GM12878 (cell line): ENCODE measurements around the gene MAPK1. TPM values are rescaled to one million over a fixed set of nuclear protein-coding genes. Genes with fewer than 3 reads are reported as not detected.

Experiments used
- ATAC-seq: fragments of 200-7000 bp; cut with Tn5 transposase; 3 replicates; pipeline ENCODE4 v1.9.1; 2020; ENCODE audit warnings: mild to moderate bottlenecking, moderate library complexity
- BruUV-seq: library from RNA; stranded (reverse); fragments of 400-500 nt; replicated peaks from 2 replicates; lab custom pipeline; 2021; lab: Mats Ljungman, UMichigan
- CTCF ChIA-PET: fragments of 300-600 bp; sonication (Branson Sonifier 250); formaldehyde crosslinking; extraction: SDS; loops from one replicate; lab custom pipeline; 2021; ENCODE audit warnings: inconsistent platforms; lab: Yijun Ruan, JAX
- POLR2A ChIA-PET: fragments of 350-600 bp; formaldehyde crosslinking; extraction: SDS; loops from one replicate; lab custom pipeline; 2021; ENCODE audit warnings: inconsistent platforms; lab: Charles Lee
- RAD21 ChIA-PET: fragments of 300-600 bp; sonication (Branson Sonifier 250); formaldehyde crosslinking; loops from one replicate; lab custom pipeline; 2023; ENCODE audit warnings: antibody characterized with exemption; ENCODE audit not compliant: unreplicated experiment; lab: Charles Lee
- SMC1A ChIA-PET: fragments of 300-600 bp; sonication (Branson Sonifier 250); formaldehyde crosslinking; loops from one replicate; lab custom pipeline; 2023; ENCODE audit not compliant: unreplicated experiment, uncharacterized antibody; lab: Charles Lee
- DNase-seq: peaks from one replicate; pipeline ENCODE4 v3.0.0-alpha.2; 2011; ENCODE audit warnings: low read depth, low spot score
- FAIRE-seq: peaks from 3 replicates; lab custom pipeline; 2011; peaks lifted over from hg19 to GRCh38; lab: Jason Lieb, UNC
- H2AFZ ChIP-seq: 2 replicates; pipeline ENCODE4 v1.6.0; 2011; ENCODE audit warnings: low read depth, low read length, control low read depth; ENCODE audit not compliant: control insufficient read depth
- H3K27ac ChIP-seq: 2 replicates; pipeline ENCODE4 v1.5.1; 2011; ENCODE audit warnings: control low read depth; ENCODE audit not compliant: control insufficient read depth, insufficient read depth
- H3K27me3 ChIP-seq, 2 experiments: replicated peaks in 1 of 2; 2 replicates each; pipeline versions ENCODE4 v1.6.0 to v1.6.1; 2011; ENCODE audit warnings: low read length in 1 of 2; ENCODE audit not compliant: control insufficient read depth in 2 of 2, insufficient read depth in 2 of 2
- H3K36me3 ChIP-seq, 2 experiments: 2 replicates each; pipeline ENCODE4 v1.5.1; 2011; ENCODE audit warnings: low read length in 1 of 2; ENCODE audit not compliant: control insufficient read depth in 2 of 2, insufficient read depth in 2 of 2
- H3K4me1 ChIP-seq: 2 replicates; pipeline ENCODE4 v1.6.1; 2011; ENCODE audit warnings: mild to moderate bottlenecking, low read length, moderate library complexity, mixed read lengths; ENCODE audit not compliant: control insufficient read depth, insufficient read depth
- H3K4me2 ChIP-seq: 2 replicates; pipeline ENCODE4 v1.6.0; 2011; ENCODE audit warnings: control low read depth; ENCODE audit not compliant: control insufficient read depth, insufficient read depth
- H3K4me3 ChIP-seq: fragments of 200-600 bp; sonication (generic); 2 replicates; pipeline ENCODE4 v1.5.1; 2016
- H3K79me2 ChIP-seq: 2 replicates; pipeline ENCODE4 v1.6.0; 2011; ENCODE audit warnings: low read length; ENCODE audit not compliant: control insufficient read depth, insufficient read depth
- H3K9ac ChIP-seq: 2 replicates; pipeline ENCODE4 v1.8.0; 2011; ENCODE audit warnings: low read length, control low read depth, mixed read lengths; ENCODE audit not compliant: control insufficient read depth, insufficient read depth
- H3K9me3 ChIP-seq: replicated peaks from 3 replicates; pipeline ENCODE4 v1.5.1; 2011; ENCODE audit warnings: mild to moderate bottlenecking, low read length; ENCODE audit not compliant: control insufficient read depth, insufficient read depth
- H4K20me1 ChIP-seq: 2 replicates; pipeline ENCODE4 v1.6.0; 2011; ENCODE audit not compliant: control insufficient read depth, insufficient read depth
- CTCF ChIP-seq, 3 experiments: IDR thresholded peaks in 2 of 3; conservative IDR thresholded peaks in 1 of 3; 2 replicates each; pipeline ENCODE4 v1.5.1; 2011; ENCODE audit warnings: low read depth in 3 of 3, low read length in 3 of 3, mild to moderate bottlenecking in 3 of 3, control low read depth in 2 of 3, moderate library complexity in 2 of 3, inconsistent platforms in 1 of 3, mixed read lengths in 1 of 3; ENCODE audit not compliant: control insufficient read depth in 2 of 3, insufficient read depth in 1 of 3; ENCODE audit errors: extremely low read depth in 1 of 3
- E4F1 ChIP-seq: fragments of 450-650 bp; IDR thresholded peaks from 2 replicates; pipeline ENCODE4 v1.6.1; 2018; ENCODE audit warnings: borderline replicate concordance, mild to moderate bottlenecking; ENCODE audit not compliant: partially characterized antibody
- EGR1 ChIP-seq, 2 experiments: IDR thresholded peaks; 1 replicate in 1 of 2; 2 replicates in 1 of 2; pipeline ENCODE4 v1.6.1; 2011 to 2012; ENCODE audit warnings: low read depth in 2 of 2, low read length in 2 of 2, borderline replicate concordance in 1 of 2, mild to moderate bottlenecking in 1 of 2, moderate library complexity in 1 of 2
- IKZF2 ChIP-seq, 2 experiments: fragments of 450-650 bp; IDR thresholded peaks; 2 replicates each; pipeline ENCODE4 v1.6.1; 2017; ENCODE audit warnings: mild to moderate bottlenecking in 2 of 2, moderate library complexity in 2 of 2
- NR2C1 ChIP-seq: fragments of 450-650 bp; IDR thresholded peaks from 2 replicates; pipeline ENCODE4 v1.6.1; 2017; ENCODE audit warnings: antibody characterized with exemption, mild to moderate bottlenecking, moderate library complexity
- NR2F1 ChIP-seq: fragments of 450-650 bp; conservative IDR thresholded peaks from 2 replicates; pipeline ENCODE4 v1.6.1; 2017; ENCODE audit warnings: mild to moderate bottlenecking
- PML ChIP-seq: IDR thresholded peaks from 2 replicates; pipeline ENCODE4 v1.6.1; 2012; ENCODE audit warnings: low read length, inconsistent platforms
- RB1 ChIP-seq: fragments of 450-650 bp; formaldehyde crosslinking; IDR thresholded peaks from 2 replicates; pipeline ENCODE4 v1.6.1; 2017; ENCODE audit warnings: mild to moderate bottlenecking, borderline replicate concordance
- SIX5 ChIP-seq: IDR thresholded peaks from 2 replicates; pipeline ENCODE4 v1.6.1; 2011; ENCODE audit warnings: mild to moderate bottlenecking, low read depth, low read length, moderate library complexity; ENCODE audit not compliant: severe bottlenecking
- SMC3 ChIP-seq: IDR thresholded peaks from 2 replicates; pipeline ENCODE4 v1.6.1; 2011; ENCODE audit warnings: low read length, improper control_type of control experiment, borderline replicate concordance
- ZNF207 ChIP-seq: fragments of 450-650 bp; IDR thresholded peaks from 2 replicates; pipeline ENCODE4 v1.6.1; 2014; ENCODE audit warnings: antibody characterized with exemption, mild to moderate bottlenecking, borderline replicate concordance
- ZSCAN29 ChIP-seq: fragments of 450-650 bp; IDR thresholded peaks from 2 replicates; pipeline ENCODE4 v1.6.1; 2017; ENCODE audit warnings: mild to moderate bottlenecking, moderate library complexity
- WGBS: methylation state at CpG from one replicate; pipeline ENCODE4 v1.1.6; 2016; ENCODE audit warnings: low lambda C conversion rate; ENCODE audit not compliant: insufficient replicate concordance, insufficient coverage; ENCODE audit errors: missing lambda C conversion rate; 5-methylcytosine and 5-hydroxymethylcytosine counted together
- in situ Hi-C: fragments of 300-500 bp; cut with MboI; formaldehyde crosslinking; loops from 9 replicates; pipeline ENCODE4 v1.14.3; 2018; ENCODE audit warnings: mixed read lengths
- intact Hi-C: fragments of 100-400 bp; cut with micrococcal nuclease; formaldehyde crosslinking; loops from one replicate; pipeline ENCODE4 v1.14.2; 2022; ENCODE audit not compliant: unreplicated experiment
- polyA plus RNA-seq, 11 experiments: library from polyadenylated mRNA; depleted of rRNA in 4 of 11; unstranded in 6 of 11; stranded (reverse) in 5 of 11; fragments of >200 nt; fragmentation: Nextera tagmentation in 4 of 11; fragmentation: Illumina TruSeq in 1 of 11; extraction: Ambion mirVana in 4 of 11; extraction: Trizol in 1 of 11; gene quantifications; 1 replicate in 1 of 11; 2 replicates in 10 of 11; pipeline versions ENCODE4 v1.2.1 to v1.2.3, GENCODE V29; 2011 to 2016; ENCODE audit warnings: inconsistent platforms in 2 of 11, missing spikeins in 2 of 11, low read depth in 1 of 11
- total RNA-seq, 4 experiments: library from RNA; depleted of rRNA in 3 of 4; stranded (reverse); fragments of >200 nt in 3 of 4; fragmentation: Illumina TruSeq in 1 of 4; extraction: Trizol in 1 of 4; gene quantifications; 2 replicates each; pipeline versions ENCODE4 v1.2.1 to v1.2.3, GENCODE V29; 2013 to 2021
- TF ChIP-seq, protein P1 (sequence below): IDR thresholded peaks from 2 replicates; pipeline ENCODE4 v1.6.1; 2011; ENCODE audit warnings: borderline replicate concordance, low read depth, mild to moderate bottlenecking, moderate library complexity, low read length; ENCODE audit not compliant: insufficient read depth, poor library complexity, severe bottlenecking
- TF ChIP-seq, protein P2 (sequence below): fragments of 450-650 bp; IDR thresholded peaks from 2 replicates; pipeline ENCODE4 v1.6.1; 2016; ENCODE audit warnings: mild to moderate bottlenecking

MAPK1 gene
- total and polyA plus RNA-seq, 10 of the 15 experiments (the other 5 are each of a cell fraction or from before 2014, with no cell fraction given) = 7.0 to 123 (median 58.4) TPM

- in situ Hi-C loops = no loop called here
- no peak overlapping the region for H3K27ac ChIP-seq
- H3K4me2 ChIP-seq = peak overlapping the region; percentile 44
- no peaks in the 10 kb centered on the region for H4K20me1 ChIP-seq
- SMC1A ChIA-PET = interaction anchor here (0.6 to 1.4 kb wide), 5 partner anchors 34 to 263 kb away, joined by 3 to 4 read pairs (median 3); no protein-coding TSS in a partner anchor
- CTCF ChIA-PET = interaction anchor here (0.7 to 1.3 kb wide), 4 partner anchors 37 to 189 kb away, joined by 3 read pairs; no protein-coding TSS in a partner anchor
- no peak overlapping the region for H3K4me3 ChIP-seq
- no peaks in the 10 kb centered on the region for H3K79me2 ChIP-seq
- H3K36me3 ChIP-seq = no peaks in the 10 kb centered on the region
- peak; percentile 56 for DNase-seq
- FAIRE-seq = no peak
- BruUV-seq = no TSS peak
- intact Hi-C loops = loop anchor here (2.0 kb wide), 1 partner anchor 34 kb away; no protein-coding TSS in a partner anchor
- H3K9me3 ChIP-seq = no peaks in the 10 kb centered on the region
- RAD21 ChIA-PET = interaction anchor here (1.0 to 1.1 kb wide), 3 partner anchors 35 to 140 kb away, joined by 3 to 5 read pairs (median 3); partner anchors contain the start of gene MAPK1
- POLR2A ChIA-PET = interaction anchor here (0.7 kb wide), 1 partner anchor 61 kb away, joined by 4 read pairs; no protein-coding TSS in a partner anchor
- H3K27me3 ChIP-seq = no peaks in the 10 kb centered on the region; a peak in 2 of 4 replicates
- peak; percentile 100 for ATAC-seq
- no peak overlapping the region for H2AFZ ChIP-seq
- H3K4me1 ChIP-seq = peaks cover 5% of the 10 kb centered on the region; the same call in 1 of the 2 replicates
- 28% methylated on average over 12 of the region's 12 CpGs for WGBS
- H3K9ac ChIP-seq = no peak overlapping the region
- peak in 2 of 3 experiments; percentile 5 to 8; a peak in 2 of 6 replicates for TF ChIP-seq CTCF (IDR thresholded peaks at IDR 0.05 in 2 of 3, conservative IDR thresholded peaks at IDR 0.05 in 1 of 3; ENCODE audit: control insufficient read depth in 2 of 3, extremely low read depth in 1 of 3, insufficient read depth in 1 of 3, low read depth in 3 of 3, low read length in 3 of 3)
- TF ChIP-seq SIX5 = no peak
- TF ChIP-seq IKZF2 (IDR thresholded peaks at IDR 0.05) = peak in 1 of 2 experiments; percentile 37; a peak in 2 of 4 replicates
- TF ChIP-seq SMC3 = no peak
- TF ChIP-seq E4F1 = no peak
- TF ChIP-seq ZNF207 = no peak
- no peak for TF ChIP-seq EGR1 (IDR thresholded peaks at IDR 0.05; ENCODE audit: borderline replicate concordance in 1 of 2, low read depth in 2 of 2, low read length in 2 of 2)
- TF ChIP-seq, protein P1, sequence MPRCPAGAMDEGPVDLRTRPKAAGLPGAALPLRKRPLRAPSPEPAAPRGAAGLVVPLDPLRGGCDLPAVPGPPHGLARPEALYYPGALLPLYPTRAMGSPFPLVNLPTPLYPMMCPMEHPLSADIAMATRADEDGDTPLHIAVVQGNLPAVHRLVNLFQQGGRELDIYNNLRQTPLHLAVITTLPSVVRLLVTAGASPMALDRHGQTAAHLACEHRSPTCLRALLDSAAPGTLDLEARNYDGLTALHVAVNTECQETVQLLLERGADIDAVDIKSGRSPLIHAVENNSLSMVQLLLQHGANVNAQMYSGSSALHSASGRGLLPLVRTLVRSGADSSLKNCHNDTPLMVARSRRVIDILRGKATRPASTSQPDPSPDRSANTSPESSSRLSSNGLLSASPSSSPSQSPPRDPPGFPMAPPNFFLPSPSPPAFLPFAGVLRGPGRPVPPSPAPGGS = no peak
- no peak for TF ChIP-seq ZSCAN29
- no peak for TF ChIP-seq PML
- peak; percentile 96 for TF ChIP-seq NR2F1
- TF ChIP-seq RB1 = no peak
- TF ChIP-seq, protein P2, sequence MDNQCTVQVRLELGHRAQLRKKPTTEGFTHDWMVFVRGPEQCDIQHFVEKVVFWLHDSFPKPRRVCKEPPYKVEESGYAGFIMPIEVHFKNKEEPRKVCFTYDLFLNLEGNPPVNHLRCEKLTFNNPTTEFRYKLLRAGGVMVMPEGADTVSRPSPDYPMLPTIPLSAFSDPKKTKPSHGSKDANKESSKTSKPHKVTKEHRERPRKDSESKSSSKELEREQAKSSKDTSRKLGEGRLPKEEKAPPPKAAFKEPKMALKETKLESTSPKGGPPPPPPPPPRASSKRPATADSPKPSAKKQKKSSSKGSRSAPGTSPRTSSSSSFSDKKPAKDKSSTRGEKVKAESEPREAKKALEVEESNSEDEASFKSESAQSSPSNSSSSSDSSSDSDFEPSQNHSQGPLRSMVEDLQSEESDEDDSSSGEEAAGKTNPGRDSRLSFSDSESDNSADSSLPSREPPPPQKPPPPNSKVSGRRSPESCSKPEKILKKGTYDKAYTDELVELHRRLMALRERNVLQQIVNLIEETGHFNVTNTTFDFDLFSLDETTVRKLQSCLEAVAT = peak; percentile 40; the same call in 1 of the 2 replicates
- TF ChIP-seq NR2C1 = no peak
Measured at GRCh38 chr22:21902296-21903087, 35.0 kb upstream of the MAPK1 start.
